ENCODE data around the gene GP1BA. TPM values are rescaled to one million over a fixed set of nuclear protein-coding genes. Genes with fewer than 3 reads are reported as not detected.

GP1BA gene
- total RNA-seq, 1 experiment from 2014 or later, result 0.15 TPM

- in situ Hi-C loops (cut with HindIII; ENCODE audit: low pct_unique_long_range_greater_than_20kb, low sequenced_read_pairs), result no loop called here
Measured at GRCh38 chr17:4896332-4897197, 35.5 kb upstream of the GP1BA start.

GRCh38 chr17:4897198-4897687, 34.8 kb upstream of the GP1BA start:
- intact Hi-C loops (cut with micrococcal nuclease; ENCODE audit: unreplicated experiment) (no loop called here), in situ Hi-C loops (cut with HindIII; ENCODE audit: low pct_unique_long_range_greater_than_20kb, low sequenced_read_pairs) (no loop called here)
- ChIA-PET CTCF (no interaction called here), POLR2A (no interaction called here)
- DNase-seq (ENCODE audit: low read depth, low spot score) (no peak), ATAC-seq (no peak)
- no peak for TF ChIP-seq TCF7L2 (IDR thresholded peaks at IDR 0.05; ENCODE audit: low read depth, low read length)
- Histone ChIP-seq H3K4me3 (ENCODE audit: low read depth in 2 of 2, low read length in 2 of 2) (no peak overlapping the region), H3K36me3 (ENCODE audit: control insufficient read depth, insufficient read depth, low read length) (no peaks in the 10 kb centered on the region), H3K27me3 (ENCODE audit: control insufficient read depth, insufficient read depth, low read length) (no peaks in the 10 kb centered on the region), H3K9me3 (ENCODE audit: control insufficient read depth, insufficient read depth, low read depth, low read length) (no peaks in the 10 kb centered on the region), H3K27ac (ENCODE audit: low read length) (no peak overlapping the region), H3K4me1 (ENCODE audit: control insufficient read depth, insufficient read depth, low read length) (no peaks in the 10 kb centered on the region; the same call in 1 of the 2 replicates)
- no TSS peak for BruUV-seq (replicated peaks)

More at GRCh38 chr17:4896332-4897197, 35.5 kb upstream of the GP1BA start:
- Histone ChIP-seq H3K36me3 (ENCODE audit: control insufficient read depth, insufficient read depth, low read length) (no peaks in the 10 kb centered on the region), H3K9me3 (ENCODE audit: control insufficient read depth, insufficient read depth, low read depth, low read length) (no peaks in the 10 kb centered on the region), H3K4me1 (ENCODE audit: control insufficient read depth, insufficient read depth, low read length) (no peaks in the 10 kb centered on the region; the same call in 1 of the 2 replicates), H3K27me3 (ENCODE audit: control insufficient read depth, insufficient read depth, low read length) (no peaks in the 10 kb centered on the region), H3K4me3 (ENCODE audit: low read depth in 2 of 2, low read length in 2 of 2) (no peak overlapping the region), H3K27ac (ENCODE audit: low read length) (no peak overlapping the region)
- ATAC-seq (no peak), DNase-seq (ENCODE audit: low read depth, low spot score) (no peak)
- CTCF ChIA-PET, result interaction anchor here (0.6 kb wide), 1 partner anchor 11 kb away, joined by 7 read pairs; no protein-coding TSS in a partner anchor
- no TSS peak for BruUV-seq (replicated peaks)
- POLR2A ChIA-PET, result no interaction called here
- intact Hi-C loops (cut with micrococcal nuclease; ENCODE audit: unreplicated experiment), result no loop called here
- no peak for TF ChIP-seq REST (IDR thresholded peaks at IDR 0.05; ENCODE audit: insufficient read depth in 1 of 2, low read depth in 2 of 2, low read length in 1 of 2)
- TF ChIP-seq CTCF (IDR thresholded peaks at IDR 0.05), result 0 out of 2 replicates have a peak, but pooled peaks have one; percentile 6

GRCh38 chr17:4897785-4898184, 34.3 kb upstream of the GP1BA start:
- intact Hi-C loops (cut with micrococcal nuclease; ENCODE audit: unreplicated experiment), result no loop called here
- no peak overlapping the region for H3K27ac ChIP-seq (ENCODE audit: low read length)
- in situ Hi-C loops (cut with HindIII; ENCODE audit: low pct_unique_long_range_greater_than_20kb, low sequenced_read_pairs), result no loop called here
- H3K4me1 ChIP-seq (ENCODE audit: control insufficient read depth, insufficient read depth, low read length), result no peaks in the 10 kb centered on the region; the same call in 1 of the 2 replicates
- ChIA-PET POLR2A (no interaction called here), CTCF (no interaction called here)
- H3K36me3 ChIP-seq (ENCODE audit: control insufficient read depth, insufficient read depth, low read length), result no peaks in the 10 kb centered on the region
- no peak overlapping the region for H3K4me3 ChIP-seq (ENCODE audit: low read depth in 2 of 2, low read length in 2 of 2)
- ATAC-seq (no peak), DNase-seq (ENCODE audit: low read depth, low spot score) (no peak)
- no TSS peak for BruUV-seq (replicated peaks)
- no peaks in the 10 kb centered on the region for H3K27me3 ChIP-seq (ENCODE audit: control insufficient read depth, insufficient read depth, low read length)
- TF ChIP-seq TCF7L2 (IDR thresholded peaks at IDR 0.05; ENCODE audit: low read depth, low read length) (no peak), POLR2AphosphoS5 (IDR thresholded peaks at IDR 0.05; ENCODE audit: low read depth, low read length) (no peak)
- no peaks in the 10 kb centered on the region for H3K9me3 ChIP-seq (ENCODE audit: control insufficient read depth, insufficient read depth, low read depth, low read length)
